ENCODE results near the gene NUP133.

GRCh38 chr1:229454056-229454455 is 54.1 kb downstream of the NUP133 start:
- TF ChIP-seq, protein P1, sequence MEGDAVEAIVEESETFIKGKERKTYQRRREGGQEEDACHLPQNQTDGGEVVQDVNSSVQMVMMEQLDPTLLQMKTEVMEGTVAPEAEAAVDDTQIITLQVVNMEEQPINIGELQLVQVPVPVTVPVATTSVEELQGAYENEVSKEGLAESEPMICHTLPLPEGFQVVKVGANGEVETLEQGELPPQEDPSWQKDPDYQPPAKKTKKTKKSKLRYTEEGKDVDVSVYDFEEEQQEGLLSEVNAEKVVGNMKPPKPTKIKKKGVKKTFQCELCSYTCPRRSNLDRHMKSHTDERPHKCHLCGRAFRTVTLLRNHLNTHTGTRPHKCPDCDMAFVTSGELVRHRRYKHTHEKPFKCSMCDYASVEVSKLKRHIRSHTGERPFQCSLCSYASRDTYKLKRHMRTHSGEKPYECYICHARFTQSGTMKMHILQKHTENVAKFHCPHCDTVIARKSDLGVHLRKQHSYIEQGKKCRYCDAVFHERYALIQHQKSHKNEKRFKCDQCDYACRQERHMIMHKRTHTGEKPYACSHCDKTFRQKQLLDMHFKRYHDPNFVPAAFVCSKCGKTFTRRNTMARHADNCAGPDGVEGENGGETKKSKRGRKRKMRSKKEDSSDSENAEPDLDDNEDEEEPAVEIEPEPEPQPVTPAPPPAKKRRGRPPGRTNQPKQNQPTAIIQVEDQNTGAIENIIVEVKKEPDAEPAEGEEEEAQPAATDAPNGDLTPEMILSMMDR (IDR thresholded peaks at IDR 0.05) = no peak
- no peak for TF ChIP-seq POLR2A (IDR thresholded peaks at IDR 0.05)

Measured in thyroid gland (tissue), 4 donors.